H1 (cell line): ENCODE measurements around the gene ARPC4. TPM values are rescaled to one million over a fixed set of nuclear protein-coding genes. Genes with fewer than 3 reads are reported as not detected.

ENCODE experiments used
- CTCF ChIA-PET: fragments of 300-600 bp; sonication (Branson Sonifier 250); formaldehyde crosslinking; loops from one replicate; lab custom pipeline; 2021; ENCODE audit not compliant: partially characterized antibody; lab: Charles Lee
- POLR2A ChIA-PET: fragments of 300-600 bp; sonication (Branson Sonifier 250); formaldehyde crosslinking; loops from one replicate; lab custom pipeline; 2021; ENCODE audit warnings: inconsistent platforms; ENCODE audit not compliant: partially characterized antibody; lab: Charles Lee
- DNase-seq, 2 experiments: peaks; one replicate each; pipeline versions ENCODE4 v3.0.0 to v3.0.0-alpha.2; 2010 to 2022; ENCODE audit warnings: low spot score in 2 of 2, low read depth in 1 of 2, mixed read lengths in 1 of 2
- FAIRE-seq: peaks from 2 replicates; lab custom pipeline; 2011; peaks lifted over from hg19 to GRCh38; lab: Jason Lieb, UNC
- H2AFZ ChIP-seq: 2 replicates; pipeline ENCODE4 v1.8.1; 2012; ENCODE audit warnings: low read length, inconsistent platforms
- H2AK5ac ChIP-seq: 2 replicates; pipeline ENCODE4 v1.6.1; 2013; ENCODE audit warnings: low read depth, low read length
- H2BK120ac ChIP-seq: replicated peaks from 2 replicates; pipeline ENCODE3; 2013; ENCODE audit warnings: low read depth, low read length, inconsistent platforms
- H2BK12ac ChIP-seq: 2 replicates; pipeline ENCODE4 v1.6.1; 2013; ENCODE audit warnings: low read depth, low read length
- H2BK15ac ChIP-seq: 2 replicates; pipeline ENCODE4 v1.6.1; 2013; ENCODE audit warnings: low read length
- H2BK20ac ChIP-seq: 2 replicates; pipeline ENCODE4 v1.6.1; 2013; ENCODE audit warnings: low read length
- H2BK5ac ChIP-seq: 2 replicates; pipeline ENCODE4 v1.6.1; 2013; ENCODE audit warnings: low read depth, low read length
- H3K14ac ChIP-seq: 2 replicates; pipeline ENCODE4 v1.6.1; 2013; ENCODE audit warnings: inconsistent platforms; ENCODE audit not compliant: insufficient read length
- H3K18ac ChIP-seq: 2 replicates; pipeline ENCODE4 v1.6.1; 2013; ENCODE audit warnings: low read length; ENCODE audit errors: extremely low read depth
- H3K23ac ChIP-seq: 2 replicates; pipeline ENCODE4 v1.6.1; 2013; ENCODE audit warnings: inconsistent platforms; ENCODE audit not compliant: insufficient read length
- H3K23me2 ChIP-seq: 2 replicates; pipeline ENCODE4 v1.6.1; 2013; ENCODE audit warnings: low read depth, low read length
- H3K27ac ChIP-seq: 2 replicates; pipeline ENCODE4 v1.6.1; 2011; ENCODE audit warnings: low read depth, low read length, inconsistent platforms
- H3K27me3 ChIP-seq, 4 experiments: replicated peaks in 1 of 4; 1 replicate in 1 of 4; 2 replicates in 3 of 4; pipeline versions ENCODE4 v1.6.1 to v1.8.1; 2011 to 2013; ENCODE audit warnings: low read length in 3 of 4, mild to moderate bottlenecking in 3 of 4, inconsistent platforms in 2 of 4, mixed read lengths in 2 of 4, moderate library complexity in 1 of 4; ENCODE audit not compliant: control insufficient read depth in 3 of 4, insufficient read depth in 3 of 4; ENCODE audit errors: extremely low read depth in 1 of 4
- H3K36me3 ChIP-seq, 4 experiments: 2 replicates each; pipeline versions ENCODE4 v1.6.1 to v1.8.1; 2011 to 2013; ENCODE audit warnings: mild to moderate bottlenecking in 4 of 4, low read length in 3 of 4, moderate library complexity in 2 of 4, control low read depth in 1 of 4, inconsistent platforms in 1 of 4; ENCODE audit not compliant: insufficient read depth in 4 of 4, control insufficient read depth in 2 of 4
- H3K4ac ChIP-seq: replicated peaks from 2 replicates; pipeline ENCODE3; 2013; ENCODE audit warnings: low read length, low read depth, mixed read lengths, inconsistent platforms; ENCODE audit not compliant: insufficient read length
- H3K4me1 ChIP-seq, 4 experiments: replicated peaks in 1 of 4; 1 replicate in 1 of 4; 2 replicates in 3 of 4; pipeline versions ENCODE4 v1.6.1 to v1.8.1; 2011 to 2013; ENCODE audit warnings: low read length in 3 of 4, inconsistent platforms in 2 of 4, mixed read lengths in 1 of 4; ENCODE audit not compliant: insufficient read depth in 4 of 4, control insufficient read depth in 3 of 4
- H3K4me2 ChIP-seq, 2 experiments: 2 replicates each; pipeline versions ENCODE4 v1.6.1 to v1.8.1; 2011 to 2013; ENCODE audit warnings: low read depth in 2 of 2, low read length in 2 of 2, control low read depth in 1 of 2, inconsistent platforms in 1 of 2, mild to moderate bottlenecking in 1 of 2; ENCODE audit not compliant: insufficient read depth in 1 of 2
- H3K4me3 ChIP-seq, 4 experiments: fragments of 200-600, 300-600 bp in 1 of 4; sonication (generic), shearing (Covaris generic), sonication (Bioruptor Twin) in 1 of 4; 2 replicates each; pipeline versions ENCODE4 v1.5.1 to v1.8.1; 2011 to 2016; ENCODE audit warnings: low read length in 4 of 4, low read depth in 3 of 4, control low read depth in 2 of 4, inconsistent platforms in 2 of 4, mild to moderate bottlenecking in 2 of 4, mixed read lengths in 1 of 4, moderate library complexity in 1 of 4; ENCODE audit not compliant: insufficient read depth in 2 of 4; ENCODE audit errors: extremely low read depth in 1 of 4
- H3K56ac ChIP-seq: replicated peaks from 2 replicates; pipeline ENCODE3; 2013; ENCODE audit warnings: low read depth, mild to moderate bottlenecking, mixed read lengths, low read length, inconsistent platforms; ENCODE audit not compliant: insufficient read length
- H3K79me1 ChIP-seq: 2 replicates; pipeline ENCODE4 v1.6.1; 2013; ENCODE audit warnings: low read depth, low read length, control low read depth
- H3K79me2 ChIP-seq, 2 experiments: 2 replicates each; pipeline versions ENCODE4 v1.6.1 to v1.8.1; 2012 to 2013; ENCODE audit warnings: low read length in 2 of 2, mild to moderate bottlenecking in 2 of 2, inconsistent platforms in 1 of 2; ENCODE audit not compliant: insufficient read depth in 2 of 2, control insufficient read depth in 1 of 2
- H3K9ac ChIP-seq, 4 experiments: replicated peaks in 1 of 4; 1 replicate in 1 of 4; 2 replicates in 3 of 4; pipeline versions ENCODE4 v1.6.1 to v1.8.1; 2011 to 2013; ENCODE audit warnings: low read depth in 3 of 4, low read length in 3 of 4, control low read depth in 2 of 4, mild to moderate bottlenecking in 2 of 4, moderate library complexity in 2 of 4, inconsistent platforms in 1 of 4; ENCODE audit errors: extremely low read depth in 1 of 4
- H3K9me3 ChIP-seq, 2 experiments: 2 replicates each; pipeline versions ENCODE4 v1.6.1 to v1.8.1; 2012 to 2013; ENCODE audit warnings: mild to moderate bottlenecking in 2 of 2, moderate library complexity in 2 of 2, control low read depth in 1 of 2, inconsistent platforms in 1 of 2, low read depth in 1 of 2, low read length in 1 of 2, mixed read lengths in 1 of 2; ENCODE audit not compliant: insufficient read depth in 2 of 2
- H4K20me1 ChIP-seq, 2 experiments: replicated peaks in 1 of 2; 2 replicates each; pipeline versions ENCODE3 to v1.8.1; 2011 to 2013; ENCODE audit warnings: inconsistent platforms in 2 of 2, low read length in 2 of 2, mild to moderate bottlenecking in 1 of 2; ENCODE audit not compliant: insufficient read depth in 2 of 2, control insufficient read depth in 1 of 2
- H4K5ac ChIP-seq: 2 replicates; pipeline ENCODE4 v1.6.1; 2013; ENCODE audit warnings: low read length, low read depth, mixed read lengths, inconsistent platforms; ENCODE audit not compliant: insufficient read length
- H4K8ac ChIP-seq: 2 replicates; pipeline ENCODE4 v1.8.0; 2013; ENCODE audit warnings: mild to moderate bottlenecking, moderate library complexity, low read length, inconsistent platforms; ENCODE audit not compliant: insufficient read depth; ENCODE audit errors: extremely low read depth
- H4K91ac ChIP-seq: replicated peaks from 2 replicates; pipeline ENCODE3; 2013; ENCODE audit warnings: low read length, mixed read lengths, inconsistent platforms; ENCODE audit not compliant: insufficient read length
- ASH2L ChIP-seq: fragments of 200-600, 300-600 bp; sonication (generic); IDR thresholded peaks from one replicate; pipeline ENCODE4 v1.7.1; 2017; ENCODE audit warnings: low read length
- ATF2 ChIP-seq: IDR thresholded peaks from 2 replicates; pipeline ENCODE4 v1.6.1; 2012; ENCODE audit warnings: low read length, inconsistent platforms
- BACH1 ChIP-seq: IDR thresholded peaks from 2 replicates; pipeline ENCODE4 v1.6.1; 2012; ENCODE audit warnings: low read length, improper control_type of control experiment
- E2F6 ChIP-seq: IDR thresholded peaks from 2 replicates; pipeline ENCODE4 v1.6.1; 2012; ENCODE audit warnings: inconsistent platforms
- FOSL1 ChIP-seq: IDR thresholded peaks from 2 replicates; pipeline ENCODE4 v1.6.1; 2011; ENCODE audit warnings: mild to moderate bottlenecking, low read depth, low read length, moderate library complexity; ENCODE audit not compliant: insufficient read depth
- KDM1A ChIP-seq: fragments of 200-600, 300-600 bp; sonication (generic); IDR thresholded peaks from 2 replicates; pipeline ENCODE4 v1.7.1; 2016; ENCODE audit warnings: mild to moderate bottlenecking, low read length, borderline replicate concordance
- MAFK ChIP-seq: IDR thresholded peaks from 2 replicates; pipeline ENCODE4 v1.6.1; 2012; ENCODE audit warnings: low read depth, mild to moderate bottlenecking, improper control_type of control experiment, low read length
- NANOG ChIP-seq: IDR thresholded peaks from 2 replicates; pipeline ENCODE4 v1.6.1; 2011; ENCODE audit warnings: low read length, low read depth, mild to moderate bottlenecking, inconsistent platforms; ENCODE audit not compliant: insufficient read depth, poor library complexity, severe bottlenecking
- POLR2AphosphoS5 ChIP-seq: IDR thresholded peaks from 2 replicates; pipeline ENCODE4 v1.6.1; 2011; ENCODE audit warnings: low read depth, low read length
- RBBP5 ChIP-seq: IDR thresholded peaks from 2 replicates; pipeline ENCODE4 v1.7.1; 2012; ENCODE audit warnings: low read depth, mild to moderate bottlenecking, inconsistent platforms, low read length, moderate library complexity, borderline replicate concordance
- WGBS, 2 experiments: shearing (Covaris generic) in 1 of 2; methylation state at CpG; one replicate each; pipeline versions ENCODE4 v1.1.6 to v1.1.7; 2013 to 2015; ENCODE audit warnings: low lambda C conversion rate in 2 of 2, mixed read lengths in 2 of 2, inconsistent platforms in 1 of 2, low coverage in 1 of 2, missing lambda C conversion rate in 1 of 2; ENCODE audit not compliant: insufficient replicate concordance in 2 of 2, insufficient coverage in 1 of 2, insufficient read length in 1 of 2; ENCODE audit errors: extremely low coverage in 1 of 2, missing lambda C conversion rate in 1 of 2; 5-methylcytosine and 5-hydroxymethylcytosine counted together
- polyA plus RNA-seq, 7 experiments: library from polyadenylated mRNA; depleted of rRNA in 3 of 7; stranded (reverse) in 5 of 7; unstranded in 2 of 7; fragments of >200 nt in 5 of 7; fragments of 200-250 nt in 2 of 7; gene quantifications; 1 replicate in 5 of 7; 2 replicates in 1 of 7; 4 replicates in 1 of 7; pipeline versions ENCODE4 v1.2.1 to v1.2.3, GENCODE V29; 2011 to 2013; ENCODE audit warnings: missing spikeins in 2 of 7, mixed read lengths in 2 of 7
- total RNA-seq: library from RNA; stranded (reverse); fragmentation: NEBNext Ultra II Directional; extraction: Animal tissue kit (Norgen Biotek cat#: 25700); gene quantifications from 2 replicates; pipeline ENCODE4 v1.2.1, GENCODE V29; 2021

ARPC4 gene
- total and polyA plus RNA-seq, 2 of the 8 experiments (the other 6 are each of a cell fraction or from before 2014, with no cell fraction given), result 138 to 154 TPM

DNA sequence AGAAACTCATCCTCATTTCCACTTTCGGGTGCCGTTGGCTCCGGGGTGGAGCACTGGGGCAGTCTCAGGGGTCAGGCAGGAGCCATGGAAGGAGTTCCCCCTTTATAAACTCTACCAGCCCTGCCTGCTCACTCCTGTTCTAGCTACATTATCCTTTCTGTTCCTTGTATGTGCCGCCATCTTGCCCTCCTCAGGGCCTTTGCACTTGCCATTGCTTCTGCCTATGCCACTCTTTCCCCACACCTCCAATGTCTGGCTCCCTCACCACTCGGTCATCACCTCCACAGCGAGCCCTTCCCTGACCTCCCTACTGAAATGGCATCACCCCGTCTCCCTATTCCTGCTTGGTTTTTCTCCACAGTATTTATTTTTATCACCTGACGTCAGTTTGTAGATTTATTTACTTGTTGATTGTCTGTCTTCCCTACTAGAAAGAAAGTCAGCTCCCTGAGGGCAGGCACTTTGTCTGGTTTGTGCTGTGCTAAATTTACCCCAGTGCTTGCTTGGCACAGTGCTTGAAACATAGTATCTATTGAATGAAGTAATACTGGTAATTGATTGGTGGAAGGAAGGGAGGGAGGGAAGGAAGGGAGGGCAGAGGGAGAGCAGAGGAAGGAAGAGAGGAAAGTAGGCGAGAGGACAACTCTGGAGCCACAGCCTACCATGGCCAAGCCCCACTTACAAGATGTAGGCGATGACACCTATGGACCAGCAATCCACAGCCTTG lies 31.9 kb upstream of the ARPC4 start:
- Histone ChIP-seq H3K23me2 (no peaks in the 10 kb centered on the region), H2BK120ac (no peak overlapping the region), H3K9ac (no peak overlapping the region), H3K79me1 (no peaks in the 10 kb centered on the region), H3K36me3 (peaks cover 3 to 25% (median 11%) of the 10 kb centered on the region in 4 experiments; a peak in 7 of 8 replicates), H2AFZ (no peak overlapping the region), H3K4ac (no peak overlapping the region), H3K27ac (no peak overlapping the region), H3K27me3 (no peaks in the 10 kb centered on the region; a peak in 1 of 7 replicates), H2BK12ac (no peak overlapping the region), H2AK5ac (no peak overlapping the region), H3K79me2 (no peaks in the 10 kb centered on the region), H4K91ac (no peak overlapping the region), H3K18ac (no peak overlapping the region), H4K8ac (no peak overlapping the region; the same call in 1 of the 2 replicates), H3K14ac (no peak overlapping the region), H2BK15ac (no peak overlapping the region), H3K56ac (no peak overlapping the region), H4K20me1 (peaks cover 0 to 14% of the 10 kb centered on the region in 2 experiments), H3K23ac (no peak overlapping the region), H2BK5ac (no peak overlapping the region; the same call in 1 of the 2 replicates), H3K9me3 (no peaks in the 10 kb centered on the region), H4K5ac (no peak overlapping the region), H3K4me2 (no peak overlapping the region), H3K4me3 (no peak overlapping the region), H3K4me1 (peaks cover 0 to 5% (median 0%) of the 10 kb centered on the region in 4 experiments; a peak in 1 of 7 replicates), H2BK20ac (no peak overlapping the region)
- POLR2A ChIA-PET, result interaction anchor here (0.6 to 1.4 kb wide), 6 partner anchors 8 to 369 kb away, joined by 3 to 6 read pairs (median 3); no protein-coding TSS in a partner anchor
- CTCF ChIA-PET, result no interaction called here
- no peak for FAIRE-seq
- 87% methylated on average over 10 of the region's 10 CpGs; no CpG with 5 or more reads in 1 of the 2 experiments for WGBS, 2 experiments
- DNase-seq, result no peak
- no peak for TF ChIP-seq ASH2L
- TF ChIP-seq BACH1, result no peak
- TF ChIP-seq MAFK, result no peak
- no peak for TF ChIP-seq ATF2
- no peak for TF ChIP-seq NANOG
- TF ChIP-seq FOSL1, result no peak
- no peak for TF ChIP-seq POLR2AphosphoS5
- TF ChIP-seq KDM1A, result no peak
- no peak for TF ChIP-seq RBBP5
- no peak for TF ChIP-seq E2F6
